ENCODE results near the gene TBC1D30.

The TBC1D30 gene

DNA sequence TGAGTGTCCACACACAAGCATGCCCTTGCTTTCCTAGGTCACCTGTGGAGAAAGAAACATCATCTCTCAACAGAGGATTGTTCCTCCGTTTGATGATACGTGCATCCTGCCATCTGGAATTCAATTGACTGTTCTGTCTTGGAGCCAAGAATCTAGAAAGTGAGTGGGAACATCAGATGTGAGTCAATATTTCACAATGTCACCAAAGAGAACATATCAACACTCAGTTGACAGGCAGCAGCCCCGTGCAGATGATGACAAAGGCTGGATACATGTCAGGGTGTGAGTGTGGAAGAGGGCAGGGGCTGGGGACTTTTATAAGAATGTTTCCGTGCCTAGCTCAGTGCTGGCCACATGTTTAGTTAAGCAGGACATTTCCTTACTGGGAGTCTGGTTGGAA is 76.1 kb downstream of the TBC1D30 start:
- Histone ChIP-seq H3K27ac (ENCODE audit: low read depth, low read length) (no peak overlapping the region), H2AFZ (ENCODE audit: low read depth, low read length, severe bottlenecking) (no peak overlapping the region), H3F3A (ENCODE audit: insufficient read depth) (no peaks in the 10 kb centered on the region), H3K4me3 (ENCODE audit: insufficient read depth, low read length, poor library complexity, severe bottlenecking) (no peak overlapping the region), H3K4me2 (ENCODE audit: low read depth, low read length, poor library complexity, severe bottlenecking) (no peak overlapping the region), H3K27me3 (ENCODE audit: low read length) (no peaks in the 10 kb centered on the region), H3K79me2 (ENCODE audit: insufficient read depth, low read length) (no peaks in the 10 kb centered on the region), H3K9ac (ENCODE audit: low read length) (no peak overlapping the region), H3K9me2 (replicated peaks; ENCODE audit: insufficient read depth, low read length) (no peaks in the 10 kb centered on the region), H3K36me3 (ENCODE audit: low read length) (no peaks in the 10 kb centered on the region), H3K9me3 (ENCODE audit: insufficient read depth, low read length) (no peaks in the 10 kb centered on the region), H4K20me1 (ENCODE audit: low read depth, low read length) (no peaks in the 10 kb centered on the region)
- TF ChIP-seq EZH2phosphoT487 (conservative IDR thresholded peaks at IDR 0.05; ENCODE audit: low read length) = no peak
- TF ChIP-seq, protein P1, sequence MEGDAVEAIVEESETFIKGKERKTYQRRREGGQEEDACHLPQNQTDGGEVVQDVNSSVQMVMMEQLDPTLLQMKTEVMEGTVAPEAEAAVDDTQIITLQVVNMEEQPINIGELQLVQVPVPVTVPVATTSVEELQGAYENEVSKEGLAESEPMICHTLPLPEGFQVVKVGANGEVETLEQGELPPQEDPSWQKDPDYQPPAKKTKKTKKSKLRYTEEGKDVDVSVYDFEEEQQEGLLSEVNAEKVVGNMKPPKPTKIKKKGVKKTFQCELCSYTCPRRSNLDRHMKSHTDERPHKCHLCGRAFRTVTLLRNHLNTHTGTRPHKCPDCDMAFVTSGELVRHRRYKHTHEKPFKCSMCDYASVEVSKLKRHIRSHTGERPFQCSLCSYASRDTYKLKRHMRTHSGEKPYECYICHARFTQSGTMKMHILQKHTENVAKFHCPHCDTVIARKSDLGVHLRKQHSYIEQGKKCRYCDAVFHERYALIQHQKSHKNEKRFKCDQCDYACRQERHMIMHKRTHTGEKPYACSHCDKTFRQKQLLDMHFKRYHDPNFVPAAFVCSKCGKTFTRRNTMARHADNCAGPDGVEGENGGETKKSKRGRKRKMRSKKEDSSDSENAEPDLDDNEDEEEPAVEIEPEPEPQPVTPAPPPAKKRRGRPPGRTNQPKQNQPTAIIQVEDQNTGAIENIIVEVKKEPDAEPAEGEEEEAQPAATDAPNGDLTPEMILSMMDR (IDR thresholded peaks at IDR 0.05; ENCODE audit: insufficient read depth, low read length, poor library complexity, severe bottlenecking) = no peak

- H2AFZ ChIP-seq (ENCODE audit: low read depth, low read length, severe bottlenecking) = no peak overlapping the region
- no peaks in the 10 kb centered on the region for H3K27me3 ChIP-seq (ENCODE audit: low read length)
- no peaks in the 10 kb centered on the region for H3K36me3 ChIP-seq (ENCODE audit: low read length)
- H3K9ac ChIP-seq (ENCODE audit: low read length) = no peak overlapping the region
- no peak overlapping the region for H3K27ac ChIP-seq (ENCODE audit: low read depth, low read length)
- H3F3A ChIP-seq (ENCODE audit: insufficient read depth) = no peaks in the 10 kb centered on the region
- TF ChIP-seq EZH2phosphoT487 (conservative IDR thresholded peaks at IDR 0.05; ENCODE audit: low read length) = no peak
- TF ChIP-seq, protein P1 (IDR thresholded peaks at IDR 0.05; ENCODE audit: insufficient read depth, low read length, poor library complexity, severe bottlenecking) = no peak
- H3K79me2 ChIP-seq (ENCODE audit: insufficient read depth, low read length) = no peaks in the 10 kb centered on the region
- no peak overlapping the region for H3K4me2 ChIP-seq (ENCODE audit: low read depth, low read length, poor library complexity, severe bottlenecking)
- no peaks in the 10 kb centered on the region for H3K9me2 ChIP-seq (replicated peaks; ENCODE audit: insufficient read depth, low read length)
- H4K20me1 ChIP-seq (ENCODE audit: low read depth, low read length) = no peaks in the 10 kb centered on the region
- no peaks in the 10 kb centered on the region for H3K9me3 ChIP-seq (ENCODE audit: insufficient read depth, low read length)
- no peak overlapping the region for H3K4me3 ChIP-seq (ENCODE audit: insufficient read depth, low read length, poor library complexity, severe bottlenecking)
Observed at GRCh38 chr12:64903479-64904152, 79.2 kb downstream of the TBC1D30 start.

- Histone ChIP-seq H3K36me3 (ENCODE audit: low read length) (no peaks in the 10 kb centered on the region), H4K20me1 (ENCODE audit: low read depth, low read length) (no peaks in the 10 kb centered on the region), H2AFZ (ENCODE audit: low read depth, low read length, severe bottlenecking) (no peak overlapping the region), H3K4me3 (ENCODE audit: insufficient read depth, low read length, poor library complexity, severe bottlenecking) (no peak overlapping the region), H3K79me2 (ENCODE audit: insufficient read depth, low read length) (no peaks in the 10 kb centered on the region), H3K9me2 (replicated peaks; ENCODE audit: insufficient read depth, low read length) (no peaks in the 10 kb centered on the region), H3K27ac (ENCODE audit: low read depth, low read length) (no peak overlapping the region), H3K27me3 (ENCODE audit: low read length) (no peaks in the 10 kb centered on the region), H3F3A (ENCODE audit: insufficient read depth) (no peaks in the 10 kb centered on the region), H3K9ac (ENCODE audit: low read length) (no peak overlapping the region), H3K4me2 (ENCODE audit: low read depth, low read length, poor library complexity, severe bottlenecking) (no peak overlapping the region), H3K9me3 (ENCODE audit: insufficient read depth, low read length) (no peaks in the 10 kb centered on the region)
- TF ChIP-seq, protein P1 (IDR thresholded peaks at IDR 0.05; ENCODE audit: insufficient read depth, low read length, poor library complexity, severe bottlenecking) = no peak
- TF ChIP-seq EZH2phosphoT487 (conservative IDR thresholded peaks at IDR 0.05; ENCODE audit: low read length) = no peak
Observed at GRCh38 chr12:64907097-64907496, 82.7 kb downstream of the TBC1D30 start.

Measured in SU-DHL-6 (cell line).